Liver (tissue), 9 donors: ENCODE results near the gene NOX4. TPM values are rescaled to one million over a fixed set of nuclear protein-coding genes. Genes with fewer than 3 reads are reported as not detected.

Source experiments
- DNase-seq: peaks from one replicate; pipeline ENCODE4 v3.0.0-alpha.2; 2017; ENCODE audit warnings: low spot score
- H3K27ac ChIP-seq, 2 donors: one replicate each; pipeline ENCODE4 v1.7.0; 2013; ENCODE audit warnings: inconsistent platforms in 2 of 2, low read length in 2 of 2, control low read depth in 1 of 2, low read depth in 1 of 2, mild to moderate bottlenecking in 1 of 2
- H3K27me3 ChIP-seq, 4 donors: one replicate each; pipeline versions ENCODE4 v1.6.1 to v1.7.0; 2013; ENCODE audit warnings: low read length in 3 of 4, inconsistent platforms in 1 of 4, mild to moderate bottlenecking in 1 of 4, moderate library complexity in 1 of 4; ENCODE audit not compliant: control insufficient read depth in 4 of 4, insufficient read depth in 4 of 4
- H3K36me3 ChIP-seq, 4 donors: one replicate each; pipeline versions ENCODE4 v1.6.1 to v1.7.0; 2013; ENCODE audit warnings: low read length in 3 of 4, mild to moderate bottlenecking in 3 of 4, low read depth in 1 of 4, moderate library complexity in 1 of 4; ENCODE audit not compliant: control insufficient read depth in 4 of 4, insufficient read depth in 3 of 4
- H3K4me1 ChIP-seq, 4 donors: one replicate each; pipeline versions ENCODE4 v1.6.1 to v1.7.0; 2013; ENCODE audit warnings: low read length in 3 of 4, mild to moderate bottlenecking in 3 of 4, moderate library complexity in 1 of 4; ENCODE audit not compliant: control insufficient read depth in 4 of 4, insufficient read depth in 4 of 4
- H3K4me3 ChIP-seq, 3 donors: one replicate each; pipeline versions ENCODE4 v1.6.1 to v1.7.0; 2013; ENCODE audit warnings: low read length in 3 of 3, control low read depth in 1 of 3, low read depth in 1 of 3, mild to moderate bottlenecking in 1 of 3
- H3K9ac ChIP-seq, 2 donors: one replicate each; pipeline ENCODE4 v1.7.0; 2013; ENCODE audit warnings: low read length in 2 of 2, mild to moderate bottlenecking in 2 of 2, moderate library complexity in 2 of 2, control low read depth in 1 of 2, low read depth in 1 of 2
- H3K9me3 ChIP-seq, 4 donors: one replicate each; pipeline versions ENCODE4 v1.6.1 to v1.7.0; 2013; ENCODE audit warnings: low read length in 3 of 4; ENCODE audit not compliant: control insufficient read depth in 4 of 4
- ATF3 ChIP-seq: IDR thresholded peaks from 2 replicates; pipeline ENCODE4 v1.6.1; 2016; ENCODE audit warnings: antibody characterized with exemption
- CTCF ChIP-seq: fragments of 150-350 bp; IDR thresholded peaks from 2 replicates; pipeline ENCODE4 v1.5.1; 2017; ENCODE audit warnings: improper control_type of control experiment, low read depth, low read length; ENCODE audit not compliant: missing input control
- EGR1 ChIP-seq, 2 donors: IDR thresholded peaks; 2 replicates each; pipeline ENCODE4 v1.6.1; 2016 to 2018; ENCODE audit warnings: antibody characterized with exemption in 2 of 2, low read depth in 2 of 2
- FOXA1 ChIP-seq: IDR thresholded peaks from 2 replicates; pipeline ENCODE4 v1.6.1; 2016; ENCODE audit warnings: antibody characterized with exemption
- FOXA2 ChIP-seq: IDR thresholded peaks from 2 replicates; pipeline ENCODE4 v1.6.1; 2016; ENCODE audit warnings: antibody characterized with exemption
- GABPA ChIP-seq, 2 donors: IDR thresholded peaks in 1 of 2; conservative IDR thresholded peaks in 1 of 2; 2 replicates each; pipeline ENCODE4 v1.6.1; 2016; ENCODE audit warnings: antibody characterized with exemption in 2 of 2, mild to moderate bottlenecking in 1 of 2, moderate library complexity in 1 of 2
- HNF4A ChIP-seq, 2 donors: conservative IDR thresholded peaks; 2 replicates each; pipeline ENCODE4 v1.6.1; 2016; ENCODE audit warnings: antibody characterized with exemption in 2 of 2, mild to moderate bottlenecking in 2 of 2
- HNF4G ChIP-seq: IDR thresholded peaks from 2 replicates; pipeline ENCODE4 v1.6.1; 2016; ENCODE audit warnings: antibody characterized with exemption
- NR2F2 ChIP-seq: IDR thresholded peaks from 2 replicates; pipeline ENCODE4 v1.6.1; 2016; ENCODE audit warnings: antibody characterized with exemption
- RAD21 ChIP-seq, 2 donors: IDR thresholded peaks; 2 replicates each; pipeline ENCODE4 v1.6.1; 2016; ENCODE audit warnings: antibody characterized with exemption in 2 of 2, mild to moderate bottlenecking in 2 of 2
- RXRA ChIP-seq, 2 donors: IDR thresholded peaks; 2 replicates each; pipeline ENCODE4 v1.6.1; 2017 to 2018; ENCODE audit warnings: antibody characterized with exemption in 2 of 2, mild to moderate bottlenecking in 1 of 2
- SP1 ChIP-seq: IDR thresholded peaks from 2 replicates; pipeline ENCODE4 v1.6.1; 2018; ENCODE audit warnings: antibody characterized with exemption, mild to moderate bottlenecking
- TAF1 ChIP-seq: conservative IDR thresholded peaks from 2 replicates; pipeline ENCODE4 v1.6.1; 2016; ENCODE audit warnings: antibody characterized with exemption, mild to moderate bottlenecking
- ZBTB33 ChIP-seq: IDR thresholded peaks from 2 replicates; pipeline ENCODE4 v1.6.1; 2016; ENCODE audit warnings: antibody characterized with exemption
- WGBS: extraction: QIAGEN DNeasy Blood & Tissue Kit; methylation state at CpG from one replicate; pipeline ENCODE4 v1.1.7; 2013; 5-methylcytosine and 5-hydroxymethylcytosine counted together
- polyA plus RNA-seq, 2 donors: library from polyadenylated mRNA; stranded (reverse) in 1 of 2; unstranded in 1 of 2; fragments of 200-250 nt in 1 of 2; fragments of >200 nt in 1 of 2; fragmentation: Nextera tagmentation in 1 of 2; extraction: Ambion mirVana in 1 of 2; gene quantifications; one replicate each; pipeline versions ENCODE4 v1.2.1 to v1.2.3, GENCODE V29; 2013 to 2015
- total RNA-seq, 2 donors: library from RNA; depleted of rRNA; stranded (reverse); fragments of >200 nt; gene quantifications; one replicate each; pipeline ENCODE4 v1.2.3, GENCODE V29; 2014
- donor health status: healthy.
- donor health status: healthy.
- donor health status: healthy.
- donor health status: healthy.
- donor health status: healthy.

Gene NOX4
- total and polyA plus RNA-seq, 4 donors = 0.07 to 0.29 (median 0.19) TPM; not detected in 1

- WGBS = 88% methylated on average over 2 of the region's 2 CpGs
- Histone ChIP-seq H3K9ac (no peak overlapping the region), H3K27me3 (no peaks in the 10 kb centered on the region), H3K27ac (no peak overlapping the region), H3K36me3 (no peaks in the 10 kb centered on the region), H3K9me3 (no peaks in the 10 kb centered on the region), H3K4me1 (no peaks in the 10 kb centered on the region), H3K4me3 (no peak overlapping the region)
- TF ChIP-seq FOXA2 = no peak
- no peak for TF ChIP-seq ATF3
- no peak for TF ChIP-seq GABPA (IDR thresholded peaks at IDR 0.05 in 1 of 2, conservative IDR thresholded peaks at IDR 0.05 in 1 of 2)
- no peak for TF ChIP-seq HNF4A (conservative IDR thresholded peaks at IDR 0.05)
- no peak for TF ChIP-seq ZBTB33
- no peak for TF ChIP-seq SP1
- no peak for TF ChIP-seq TAF1
- no peak for TF ChIP-seq HNF4G
- no peak for TF ChIP-seq NR2F2
- TF ChIP-seq FOXA1 = no peak
- DNase-seq = no peak
These were observed 13.1 kb upstream of the NOX4 start for GRCh38 chr11:89504270-89504669.

- no peaks in the 10 kb centered on the region for H3K4me1 ChIP-seq
- no peak overlapping the region for H3K9ac ChIP-seq
- 79% methylated on average over 2 of the region's 2 CpGs for WGBS
- no peaks in the 10 kb centered on the region for H3K27me3 ChIP-seq
- no peak for DNase-seq
- H3K36me3 ChIP-seq = no peaks in the 10 kb centered on the region
- no peak overlapping the region for H3K4me3 ChIP-seq
- TF ChIP-seq CTCF (no peak), RAD21 (IDR thresholded peaks at IDR 0.05) (no peak), HNF4G (no peak), GABPA (IDR thresholded peaks at IDR 0.05 in 1 of 2, conservative IDR thresholded peaks at IDR 0.05 in 1 of 2) (no peak), HNF4A (conservative IDR thresholded peaks at IDR 0.05) (no peak), ZBTB33 (no peak), NR2F2 (no peak), ATF3 (no peak), RXRA (IDR thresholded peaks at IDR 0.05) (no peak), EGR1 (IDR thresholded peaks at IDR 0.05; ENCODE audit: low read depth in 2 of 2) (no peak), FOXA1 (no peak)
- H3K9me3 ChIP-seq = no peaks in the 10 kb centered on the region
- H3K27ac ChIP-seq = no peak overlapping the region
These were observed 12.2 kb upstream of the NOX4 start for GRCh38 chr11:89503422-89503821.
